Neuronal stem cell (in vitro differentiated cells): ENCODE results near the gene CTNNB1.
A peak's percentile ranks its signal among the peaks of the same experiment; 100 is the strongest.

ENCODE experiments used
- DNase-seq: peaks from one replicate; pipeline ENCODE4 v3.0.0-alpha.2; 2013; ENCODE audit warnings: low spot score
- H2AFZ ChIP-seq: one replicate; pipeline ENCODE4 v1.6.1; 2013; ENCODE audit warnings: mild to moderate bottlenecking, low read length, inconsistent platforms
- H2AK5ac ChIP-seq: 2 replicates; pipeline ENCODE4 v1.6.1; 2013; ENCODE audit warnings: low read depth, mild to moderate bottlenecking, inconsistent platforms, low read length, moderate library complexity, mixed read lengths
- H2BK120ac ChIP-seq: 2 replicates; pipeline ENCODE4 v1.6.1; 2013; ENCODE audit warnings: low read depth, mild to moderate bottlenecking, inconsistent platforms, low read length, moderate library complexity, mixed read lengths
- H2BK12ac ChIP-seq: one replicate; pipeline ENCODE4 v1.6.1; 2013; ENCODE audit warnings: low read length, inconsistent platforms
- H2BK15ac ChIP-seq: 2 replicates; pipeline ENCODE4 v1.6.1; 2013; ENCODE audit warnings: mild to moderate bottlenecking, low read length, inconsistent platforms, mixed read lengths
- H2BK5ac ChIP-seq: one replicate; pipeline ENCODE4 v1.6.1; 2013; ENCODE audit warnings: inconsistent platforms, mild to moderate bottlenecking, low read length, moderate library complexity
- H3K14ac ChIP-seq: one replicate; pipeline ENCODE4 v1.6.1; 2013; ENCODE audit warnings: low read length, inconsistent platforms
- H3K18ac ChIP-seq: 2 replicates; pipeline ENCODE4 v1.6.1; 2013; ENCODE audit warnings: low read length, inconsistent platforms
- H3K23ac ChIP-seq: 2 replicates; pipeline ENCODE4 v1.6.1; 2013; ENCODE audit warnings: low read depth, mild to moderate bottlenecking, mixed read lengths, low read length, inconsistent platforms; ENCODE audit not compliant: poor library complexity
- H3K27ac ChIP-seq: replicated peaks from 3 replicates; pipeline ENCODE4 v1.5.1; 2013; ENCODE audit warnings: low read length, inconsistent platforms
- H3K27me3 ChIP-seq, 3 experiments: 2 replicates each; pipeline ENCODE4 v1.6.1; 2013; ENCODE audit warnings: low read length in 3 of 3, mild to moderate bottlenecking in 2 of 3, inconsistent platforms in 1 of 3, low read depth in 1 of 3, mixed read lengths in 1 of 3, moderate library complexity in 1 of 3; ENCODE audit not compliant: control insufficient read depth in 3 of 3, insufficient read depth in 3 of 3
- H3K36me3 ChIP-seq, 2 donors: replicated peaks in 1 of 2; 2 replicates each; pipeline ENCODE4 v1.6.1; 2013; ENCODE audit warnings: low read length in 2 of 2; ENCODE audit not compliant: control insufficient read depth in 2 of 2, insufficient read depth in 2 of 2
- H3K4ac ChIP-seq: 2 replicates; pipeline ENCODE4 v1.6.1; 2013; ENCODE audit warnings: inconsistent platforms, mild to moderate bottlenecking, low read length, moderate library complexity
- H3K4me1 ChIP-seq, 2 donors: 1 replicate in 1 of 2; 2 replicates in 1 of 2; pipeline ENCODE4 v1.6.1; 2013; ENCODE audit warnings: low read length in 2 of 2, low read depth in 1 of 2; ENCODE audit not compliant: control insufficient read depth in 2 of 2, insufficient read depth in 1 of 2
- H3K4me2 ChIP-seq: one replicate; pipeline ENCODE4 v1.6.1; 2013; ENCODE audit warnings: mild to moderate bottlenecking, low read length, inconsistent platforms; ENCODE audit not compliant: insufficient read depth, poor library complexity, severe bottlenecking
- H3K4me3 ChIP-seq, 2 donors: 2 replicates each; pipeline ENCODE4 v1.5.1; 2013; ENCODE audit warnings: low read length in 2 of 2, mild to moderate bottlenecking in 2 of 2, inconsistent platforms in 1 of 2, moderate library complexity in 1 of 2
- H3K79me1 ChIP-seq: one replicate; pipeline ENCODE4 v1.6.1; 2013; ENCODE audit warnings: low read depth, mild to moderate bottlenecking, inconsistent platforms, low read length, moderate library complexity
- H3K9ac ChIP-seq: one replicate; pipeline ENCODE4 v1.6.1; 2013; ENCODE audit warnings: mild to moderate bottlenecking, low read depth, low read length, inconsistent platforms; ENCODE audit not compliant: poor library complexity
- H3K9me3 ChIP-seq, 2 donors: replicated peaks in 1 of 2; 2 replicates each; pipeline versions ENCODE3 to v1.6.1; 2013; ENCODE audit warnings: low read length in 2 of 2, mild to moderate bottlenecking in 2 of 2, inconsistent platforms in 1 of 2, low read depth in 1 of 2, mixed read lengths in 1 of 2, moderate library complexity in 1 of 2; ENCODE audit not compliant: control insufficient read depth in 2 of 2, insufficient read depth in 1 of 2
- H4K8ac ChIP-seq: one replicate; pipeline ENCODE4 v1.6.1; 2013; ENCODE audit warnings: low read depth, mild to moderate bottlenecking, inconsistent platforms, low read length, moderate library complexity
- H4K91ac ChIP-seq: one replicate; pipeline ENCODE4 v1.6.1; 2013; ENCODE audit warnings: low read length, low read depth, mild to moderate bottlenecking, inconsistent platforms; ENCODE audit not compliant: poor library complexity
- WGBS, 2 donors: extraction: QIAGEN DNeasy Blood & Tissue Kit; methylation state at CpG; one replicate each; pipeline ENCODE4 v1.1.7; 2013; ENCODE audit warnings: missing lambda C conversion rate in 2 of 2, mixed read lengths in 1 of 2; ENCODE audit not compliant: insufficient read length in 2 of 2, insufficient replicate concordance in 1 of 2; ENCODE audit errors: extremely low coverage in 2 of 2; 5-methylcytosine and 5-hydroxymethylcytosine counted together

The CTNNB1 gene

DNA sequence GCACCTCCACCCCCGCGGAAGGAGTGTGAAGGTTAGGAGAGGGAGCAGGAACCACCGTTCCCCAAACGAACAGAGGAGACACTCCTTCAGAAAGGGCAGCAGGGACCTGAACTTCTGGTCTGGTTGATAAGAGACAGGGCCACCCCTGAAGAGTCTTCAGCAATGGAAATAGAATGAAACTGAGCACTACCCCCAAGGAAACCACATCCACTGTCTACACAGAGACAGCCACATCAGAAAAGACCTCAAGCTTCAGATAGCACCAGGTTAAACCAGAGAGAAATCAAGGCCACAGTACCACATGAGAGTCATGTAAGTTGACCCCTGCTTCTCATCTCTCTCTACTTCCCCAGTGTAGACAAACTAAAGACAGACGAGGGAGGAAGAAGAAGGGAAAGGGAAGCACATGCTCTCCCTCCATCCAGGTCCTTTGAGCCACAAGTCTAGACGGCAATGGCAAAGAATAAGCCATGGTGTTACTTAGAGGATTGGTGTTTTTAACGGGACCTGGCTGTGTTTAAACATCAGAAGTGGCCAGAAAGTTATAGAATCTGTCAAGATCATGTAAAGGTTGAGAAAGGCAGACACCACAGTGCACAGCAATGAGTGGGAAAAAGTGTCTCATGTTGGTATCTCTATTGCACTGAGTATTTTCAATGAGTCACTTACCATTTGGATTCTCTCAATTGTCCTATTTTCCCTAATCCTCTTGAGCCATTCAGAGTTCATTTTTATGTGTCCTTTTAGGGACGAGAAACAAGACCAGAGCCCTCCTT, 31.4 kb upstream of the CTNNB1 start:
- H2BK5ac ChIP-seq, result no peak overlapping the region
- no peak overlapping the region for H4K8ac ChIP-seq
- no peak overlapping the region for H2BK15ac ChIP-seq
- H3K9me3 ChIP-seq, result no peaks in the 10 kb centered on the region
- H2AFZ ChIP-seq, result no peak overlapping the region
- no peaks in the 10 kb centered on the region for H3K4me1 ChIP-seq
- H2AK5ac ChIP-seq, result no peak overlapping the region
- no peak overlapping the region for H3K27ac ChIP-seq
- peaks cover 0 to 10% (median 0%) of the 10 kb centered on the region in 3 experiments for H3K27me3 ChIP-seq
- H3K79me1 ChIP-seq, result no peaks in the 10 kb centered on the region
- H2BK12ac ChIP-seq, result no peak overlapping the region
- H3K4ac ChIP-seq, result no peak overlapping the region
- H3K4me2 ChIP-seq, result no peak overlapping the region
- DNase-seq, result no peak
- H3K23ac ChIP-seq, result no peak overlapping the region
- no peak overlapping the region for H4K91ac ChIP-seq
- no peak overlapping the region for H3K14ac ChIP-seq
- H3K36me3 ChIP-seq, result no peaks in the 10 kb centered on the region
- H3K4me3 ChIP-seq, result no peak overlapping the region
- no CpG with 5 or more reads among the region's 8 CpGs for WGBS, 2 donors
- H3K18ac ChIP-seq, result no peak overlapping the region
- H2BK120ac ChIP-seq, result no peak overlapping the region
- no peak overlapping the region for H3K9ac ChIP-seq

DNA sequence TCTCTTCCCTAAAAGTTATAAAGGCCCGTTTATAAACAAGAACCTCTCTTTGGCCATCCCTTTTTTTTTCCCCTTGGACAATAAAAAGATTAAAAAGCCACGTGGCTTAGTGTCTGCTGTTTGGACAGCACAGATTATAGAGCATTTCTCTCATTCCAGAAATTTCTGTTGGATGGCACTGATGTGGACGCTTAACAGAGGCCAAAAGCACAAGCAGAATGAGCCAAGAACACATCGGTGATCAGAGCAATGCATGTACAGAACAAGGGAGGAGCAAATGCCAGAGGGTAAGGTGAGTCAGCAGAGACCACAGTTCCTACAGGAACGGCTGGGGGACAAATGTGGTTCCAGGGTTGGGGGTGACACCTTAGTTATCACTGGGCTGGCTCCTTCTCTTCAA, 30.3 kb upstream of the CTNNB1 start:
- Histone ChIP-seq H3K14ac (no peak overlapping the region), H4K91ac (no peak overlapping the region), H3K79me1 (no peaks in the 10 kb centered on the region), H3K4me1 (no peaks in the 10 kb centered on the region), H3K4me2 (no peak overlapping the region), H3K23ac (no peak overlapping the region), H2BK12ac (no peak overlapping the region), H3K9ac (no peak overlapping the region), H2BK5ac (no peak overlapping the region), H2BK120ac (no peak overlapping the region), H4K8ac (no peak overlapping the region), H2BK15ac (no peak overlapping the region), H3K18ac (no peak overlapping the region), H3K27ac (no peak overlapping the region), H3K36me3 (no peaks in the 10 kb centered on the region), H2AK5ac (no peak overlapping the region), H3K9me3 (no peaks in the 10 kb centered on the region), H2AFZ (no peak overlapping the region), H3K4ac (no peak overlapping the region), H3K27me3 (peaks cover 0 to 8% (median 0%) of the 10 kb centered on the region in 3 experiments), H3K4me3 (no peak overlapping the region)
- DNase-seq, result no peak
- WGBS, 2 donors, result no CpG with 5 or more reads among the region's 5 CpGs

DNA sequence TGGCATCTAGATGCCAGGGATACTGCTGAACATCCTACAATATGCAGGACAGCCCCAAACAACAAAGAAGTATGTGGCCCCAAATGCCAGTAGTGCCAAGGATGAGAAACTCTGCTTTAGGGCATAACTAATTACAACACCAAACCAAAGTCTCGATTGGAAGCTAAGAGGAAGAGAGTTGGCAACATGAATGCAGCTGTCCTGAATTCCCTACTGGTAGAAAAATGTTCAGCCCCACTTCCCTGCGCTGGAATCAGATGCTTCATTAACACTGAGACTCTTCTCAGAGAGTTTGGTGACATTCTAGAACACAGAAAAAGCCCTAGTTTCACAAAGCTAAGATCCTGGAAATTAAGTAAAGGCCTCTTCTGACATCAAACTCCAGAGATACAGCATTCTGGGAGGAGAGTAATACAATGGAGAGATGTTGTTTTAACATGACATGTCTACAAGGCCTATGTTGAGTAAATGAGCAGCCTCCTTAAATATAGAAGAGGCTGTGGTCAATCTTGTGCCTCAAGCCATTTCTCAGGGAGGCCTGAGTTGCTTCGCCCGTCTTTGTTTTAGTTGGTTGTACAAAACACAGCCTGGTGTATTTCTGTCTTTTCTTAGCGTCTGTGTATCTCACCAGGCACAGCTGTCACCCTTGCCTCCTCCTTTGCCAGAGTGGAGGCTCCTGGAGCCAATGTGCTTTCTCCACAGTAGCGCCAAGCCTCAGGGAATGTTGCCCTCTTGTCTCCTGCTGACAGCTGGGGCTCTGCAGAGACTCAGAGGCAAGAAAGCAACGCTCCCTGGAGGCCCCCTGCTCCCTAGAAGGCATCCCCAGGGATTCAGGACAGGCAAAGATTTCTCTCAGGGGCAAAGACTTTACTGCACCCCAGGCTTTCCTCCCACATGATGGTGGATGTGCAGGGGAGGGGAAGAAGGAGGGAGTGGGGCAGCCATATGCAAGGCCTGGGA, 25.1 kb upstream of the CTNNB1 start:
- Histone ChIP-seq H3K14ac (no peak overlapping the region), H2BK5ac (no peak overlapping the region), H2AK5ac (no peak overlapping the region), H3K4me1 (peaks cover 7 to 8% of the 10 kb centered on the region in 2 donors), H2AFZ (peak overlapping the region; percentile 36), H2BK120ac (no peak overlapping the region), H3K36me3 (no peaks in the 10 kb centered on the region), H3K4me3 (no peak overlapping the region), H3K9me3 (no peaks in the 10 kb centered on the region), H3K27me3 (peaks cover 0 to 8% (median 0%) of the 10 kb centered on the region in 3 experiments), H3K4ac (no peak overlapping the region), H2BK15ac (peak overlapping the region; percentile 12), H4K8ac (no peak overlapping the region), H2BK12ac (no peak overlapping the region), H3K79me1 (no peaks in the 10 kb centered on the region), H3K18ac (peak overlapping the region; percentile 42), H4K91ac (no peak overlapping the region), H3K27ac (no peak overlapping the region), H3K23ac (no peak overlapping the region), H3K9ac (no peak overlapping the region), H3K4me2 (no peak overlapping the region)
- DNase-seq, result no peak
- no CpG with 5 or more reads among the region's 7 CpGs for WGBS, 2 donors

DNA sequence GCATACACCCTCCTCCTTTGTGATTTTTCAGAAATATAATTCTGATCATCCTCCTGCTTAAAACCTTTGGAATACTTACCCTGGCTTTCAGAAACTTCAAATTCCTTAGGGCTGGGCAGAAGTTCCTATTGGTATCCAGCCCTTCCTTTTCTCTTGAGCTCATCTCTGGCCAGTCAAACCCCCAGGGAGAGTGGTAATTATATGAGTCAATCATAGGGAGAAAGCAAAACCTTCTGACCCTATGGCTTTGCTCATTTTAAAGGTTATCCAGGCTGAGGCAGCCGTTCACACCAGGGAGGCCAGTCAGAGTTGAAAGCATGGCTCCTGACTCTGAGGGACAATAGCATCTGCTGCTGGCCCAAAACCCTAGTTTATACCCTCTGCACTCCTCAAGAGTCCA, 23.9 kb upstream of the CTNNB1 start:
- H3K4me3 ChIP-seq, result no peak overlapping the region
- no peak overlapping the region for H3K14ac ChIP-seq
- DNase-seq, result no peak
- H3K18ac ChIP-seq, result no peak overlapping the region
- H3K27me3 ChIP-seq, result peaks cover 0 to 8% (median 0%) of the 10 kb centered on the region in 3 experiments
- H2BK12ac ChIP-seq, result no peak overlapping the region
- H2BK15ac ChIP-seq, result no peak overlapping the region
- no peaks in the 10 kb centered on the region for H3K36me3 ChIP-seq
- H2BK5ac ChIP-seq, result no peak overlapping the region
- no peaks in the 10 kb centered on the region for H3K79me1 ChIP-seq
- no CpG with 5 or more reads among the region's 1 CpG for WGBS, 2 donors
- H3K9ac ChIP-seq, result no peak overlapping the region
- no peak overlapping the region for H4K91ac ChIP-seq
- no peaks in the 10 kb centered on the region for H3K9me3 ChIP-seq
- no peak overlapping the region for H4K8ac ChIP-seq
- no peak overlapping the region for H3K4me2 ChIP-seq
- no peak overlapping the region for H3K27ac ChIP-seq
- peaks cover 7 to 8% of the 10 kb centered on the region in 2 donors for H3K4me1 ChIP-seq
- no peak overlapping the region for H3K4ac ChIP-seq
- no peak overlapping the region for H2AK5ac ChIP-seq
- H2AFZ ChIP-seq, result no peak overlapping the region
- H2BK120ac ChIP-seq, result no peak overlapping the region
- H3K23ac ChIP-seq, result no peak overlapping the region
